ENCODE results near the gene LRRK2. TPM values are rescaled to one million over a fixed set of nuclear protein-coding genes. Genes with fewer than 3 reads are reported as not detected.

The LRRK2 gene
- total and polyA plus RNA-seq, 2 experiments from 2014 or later: 0.24 TPM; not detected in 1

GRCh38 chr12:40238266-40238902 lies 13.6 kb downstream of the LRRK2 start:
- H3K27ac ChIP-seq (ENCODE audit: low read depth): no peak overlapping the region
- H3K9me2 ChIP-seq (ENCODE audit: insufficient read depth): 0 out of 2 replicates have a peak, but pooled peaks cover 4% of the 10 kb centered on the region
- Mint-ChIP-seq H3K27me3 (ENCODE audit: insufficient read depth, low read depth, poor library complexity) (no peaks in the 10 kb centered on the region), H3K9me3 (no peaks in the 10 kb centered on the region), H3K36me3 (ENCODE audit: low read depth) (no peaks in the 10 kb centered on the region), H3K27ac (no peak overlapping the region), H3K4me1 (no peaks in the 10 kb centered on the region), H3K4me3 (no peak overlapping the region)
- no peaks in the 10 kb centered on the region for H3K4me1 ChIP-seq (ENCODE audit: insufficient read depth)
- H3K79me2 ChIP-seq (replicated peaks; ENCODE audit: insufficient read depth): no peaks in the 10 kb centered on the region
- no peak overlapping the region for H2AFZ ChIP-seq
- H4K20me1 ChIP-seq (replicated peaks; ENCODE audit: insufficient read depth): no peaks in the 10 kb centered on the region
- H3K27me3 ChIP-seq (ENCODE audit: insufficient read depth): no peaks in the 10 kb centered on the region
- no peaks in the 10 kb centered on the region for H3F3A ChIP-seq (replicated peaks; ENCODE audit: low read depth)
- no peak overlapping the region for H3K4me3 ChIP-seq
- no peak overlapping the region for H3K4me2 ChIP-seq
- no peaks in the 10 kb centered on the region for H3K36me3 ChIP-seq (ENCODE audit: insufficient read depth)
- TF ChIP-seq NANOG (IDR thresholded peaks at IDR 0.05; ENCODE audit: borderline replicate concordance): no peak
- ATAC-seq: no peak
- no peak for DNase-seq (ENCODE audit: low spot score)

- no peak for DNase-seq (ENCODE audit: low spot score)
- Mint-ChIP-seq H3K27me3 (ENCODE audit: insufficient read depth, low read depth, poor library complexity) (no peaks in the 10 kb centered on the region), H3K4me3 (no peak overlapping the region), H3K9me3 (no peaks in the 10 kb centered on the region), H3K4me1 (no peaks in the 10 kb centered on the region), H3K27ac (no peak overlapping the region), H3K36me3 (ENCODE audit: low read depth) (no peaks in the 10 kb centered on the region)
- no peak overlapping the region for H3K4me2 ChIP-seq
- H3K9me2 ChIP-seq (ENCODE audit: insufficient read depth): 0 out of 2 replicates have a peak, but pooled peaks cover 4% of the 10 kb centered on the region
- no peaks in the 10 kb centered on the region for H3K27me3 ChIP-seq (ENCODE audit: insufficient read depth)
- no peaks in the 10 kb centered on the region for H3K79me2 ChIP-seq (replicated peaks; ENCODE audit: insufficient read depth)
- H3K27ac ChIP-seq (ENCODE audit: low read depth): no peak overlapping the region
- no peaks in the 10 kb centered on the region for H3F3A ChIP-seq (replicated peaks; ENCODE audit: low read depth)
- H2AFZ ChIP-seq: no peak overlapping the region
- H3K4me3 ChIP-seq: no peak overlapping the region
- no peaks in the 10 kb centered on the region for H3K36me3 ChIP-seq (ENCODE audit: insufficient read depth)
- H3K4me1 ChIP-seq (ENCODE audit: insufficient read depth): no peaks in the 10 kb centered on the region
- ATAC-seq: no peak
- no peaks in the 10 kb centered on the region for H4K20me1 ChIP-seq (replicated peaks; ENCODE audit: insufficient read depth)
- no peak for TF ChIP-seq CREB1 (CRISPR knock-in tag; IDR thresholded peaks at IDR 0.05; ENCODE audit: low read depth)
- TF ChIP-seq STAT1 (IDR thresholded peaks at IDR 0.05; ENCODE audit: unreplicated experiment): no peak
- no peak for TF ChIP-seq JUNB (IDR thresholded peaks at IDR 0.05; ENCODE audit: unreplicated experiment)
- TF ChIP-seq CTCF (conservative IDR thresholded peaks at IDR 0.05; ENCODE audit: low read depth in 2 of 2): no peak
- TF ChIP-seq ETS1 (IDR thresholded peaks at IDR 0.05): no peak
- TF ChIP-seq ZNF331 (CRISPR knock-in tag; IDR thresholded peaks at IDR 0.05; ENCODE audit: low read depth): no peak
- no peak for TF ChIP-seq ZNF462 (CRISPR knock-in tag; IDR thresholded peaks at IDR 0.05)
- no peak for TF ChIP-seq REST (IDR thresholded peaks at IDR 0.05; ENCODE audit: unreplicated experiment)
- no peak for TF ChIP-seq NANOG (IDR thresholded peaks at IDR 0.05; ENCODE audit: borderline replicate concordance)
Observed at GRCh38 chr12:40238979-40239378, 14.2 kb downstream of the LRRK2 start.

All from GM23338 (cell line).